ENCODE data around the gene LRMDA.

Gene LRMDA

DNA sequence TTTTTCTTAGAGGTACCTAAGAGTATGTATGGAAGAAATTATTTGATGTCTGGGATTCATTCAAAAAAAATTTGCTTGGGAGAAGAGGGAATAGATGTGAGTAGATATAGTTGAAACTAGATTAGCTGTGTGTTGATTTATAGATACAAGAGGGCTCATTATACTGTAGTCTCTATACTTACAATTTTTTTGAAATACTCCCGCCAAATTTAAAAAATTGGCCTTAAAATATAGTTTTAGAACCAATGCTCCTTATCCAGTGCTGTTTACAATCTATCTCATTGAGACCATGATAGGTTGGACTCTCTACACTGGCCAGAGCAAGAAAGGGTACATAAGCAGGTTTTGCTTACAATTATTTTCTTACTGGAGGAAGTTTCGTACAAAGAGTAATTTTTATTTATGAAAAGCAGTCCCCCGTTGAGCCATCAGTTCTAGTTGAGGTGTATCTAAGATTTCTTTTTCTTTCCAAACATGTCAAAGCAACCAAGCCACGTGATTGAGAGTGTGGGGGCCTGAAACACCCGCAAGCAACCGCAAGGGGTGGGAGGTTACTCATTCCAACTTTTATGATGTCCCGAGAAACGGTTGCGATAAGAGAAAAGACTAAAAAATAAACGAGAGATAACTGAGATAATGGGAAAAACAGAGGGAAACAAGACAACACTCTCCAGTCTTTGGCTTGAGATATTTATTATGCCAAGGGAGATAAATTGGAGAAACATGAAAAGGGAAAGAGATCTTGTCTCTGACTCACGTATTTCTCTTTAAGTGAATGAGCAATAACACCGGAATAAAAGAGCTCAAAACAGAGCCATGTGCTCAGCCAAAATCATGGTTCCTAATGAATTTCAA is 729.2 kb downstream of the LRMDA start:
- no peak for DNase-seq

DNA sequence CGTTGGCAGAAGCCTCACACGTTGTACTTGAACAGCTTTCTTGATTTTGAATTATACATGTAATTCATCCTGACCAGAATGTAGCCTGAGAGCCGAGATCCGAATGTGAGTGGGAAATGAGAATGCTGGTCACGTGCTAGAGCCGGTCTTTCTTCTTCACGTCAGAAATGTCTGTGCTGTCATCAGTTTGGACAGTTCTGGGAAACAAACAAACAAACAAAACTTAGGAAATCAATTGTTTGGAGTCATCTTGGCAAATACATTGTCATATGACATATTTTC is 729.8 kb downstream of the LRMDA start:
- DNase-seq: no peak

DNA sequence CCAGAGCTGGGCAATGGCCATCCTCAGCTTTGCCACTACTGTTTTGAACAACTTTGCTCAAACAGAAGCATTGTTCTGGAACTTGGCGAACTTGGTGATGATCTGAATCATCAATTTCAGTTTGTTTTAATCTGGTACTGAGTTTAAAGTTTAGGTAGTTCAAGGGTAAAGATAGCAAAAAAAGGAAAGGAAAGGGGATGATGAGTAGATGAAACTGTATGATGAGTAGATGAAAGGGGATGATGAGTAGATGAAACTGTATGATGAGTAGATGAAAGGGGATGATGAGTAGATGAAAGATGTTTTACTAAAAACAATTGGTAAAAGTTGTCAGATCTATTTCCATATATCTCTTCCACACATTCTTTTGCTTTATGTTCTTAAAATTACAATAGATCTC is 737.0 kb downstream of the LRMDA start:
- no peak for DNase-seq

DNA sequence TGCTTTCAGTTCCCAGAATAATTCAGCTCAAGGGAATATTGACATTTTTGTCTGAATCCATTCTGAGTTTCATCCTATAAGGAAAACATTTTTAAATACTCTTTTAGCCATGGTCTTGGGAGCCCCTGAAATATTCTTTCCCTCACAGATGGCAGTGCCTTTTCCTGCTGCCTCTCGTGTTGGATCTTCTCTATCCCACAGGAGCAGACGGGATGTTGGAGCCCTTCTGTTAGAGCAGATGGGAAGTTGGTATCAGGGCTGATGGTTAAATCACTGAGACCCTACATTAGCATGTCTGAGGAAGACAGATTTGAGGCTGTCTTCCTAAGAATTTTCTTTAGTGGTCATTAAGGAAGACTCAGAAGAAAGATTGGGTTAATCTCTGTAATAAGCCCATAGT is 737.8 kb downstream of the LRMDA start:
- no peak for DNase-seq

DNA sequence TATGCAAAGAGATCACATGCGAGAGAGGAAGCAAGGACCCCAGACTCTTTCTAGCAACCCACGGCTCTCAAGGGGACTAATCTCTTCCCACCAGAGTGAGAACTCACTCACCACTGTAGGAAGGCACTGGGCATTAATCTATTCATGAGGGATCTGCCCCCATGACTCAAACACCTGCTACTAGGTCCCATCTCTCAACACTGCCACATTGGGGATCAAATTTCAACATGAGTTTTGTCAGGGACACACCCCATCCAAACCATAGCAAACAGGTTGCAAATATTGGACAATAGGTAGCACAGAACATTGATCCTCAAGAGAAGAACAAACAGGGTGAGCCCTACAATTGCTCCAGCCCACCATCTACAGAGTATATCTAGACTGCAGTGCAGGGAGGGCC is 740.6 kb downstream of the LRMDA start:
- DNase-seq: no peak

DNA sequence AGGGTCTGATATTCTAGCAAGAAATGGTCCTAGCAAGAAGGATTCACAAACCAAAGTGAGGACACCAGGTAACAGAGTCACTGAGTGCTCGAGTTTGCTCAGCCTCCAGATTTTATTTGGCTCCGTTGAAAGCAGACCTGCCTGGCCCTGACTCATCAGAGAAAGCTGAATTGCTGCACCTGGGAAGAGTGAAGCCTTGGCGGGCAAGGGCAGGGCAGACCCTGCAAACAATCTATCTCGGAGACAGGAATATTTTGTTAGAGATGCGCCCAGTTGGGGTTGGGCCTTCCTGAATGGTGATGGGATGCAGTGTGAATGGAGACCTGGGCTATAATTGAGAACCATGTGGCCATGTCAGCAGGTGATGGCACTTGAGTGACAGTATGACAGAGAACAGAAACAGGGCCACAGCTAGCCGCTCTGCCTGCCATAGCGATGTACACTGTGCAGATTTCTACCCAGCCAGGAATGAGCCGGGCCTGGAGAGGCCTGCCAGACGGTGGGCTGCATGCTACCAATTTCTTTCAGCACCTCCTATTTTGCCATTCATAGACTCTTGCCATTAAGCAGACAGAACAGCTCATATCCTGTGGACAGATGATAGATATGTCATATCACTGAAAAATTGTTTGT is 744.2 kb downstream of the LRMDA start:
- no peak for DNase-seq

DNA sequence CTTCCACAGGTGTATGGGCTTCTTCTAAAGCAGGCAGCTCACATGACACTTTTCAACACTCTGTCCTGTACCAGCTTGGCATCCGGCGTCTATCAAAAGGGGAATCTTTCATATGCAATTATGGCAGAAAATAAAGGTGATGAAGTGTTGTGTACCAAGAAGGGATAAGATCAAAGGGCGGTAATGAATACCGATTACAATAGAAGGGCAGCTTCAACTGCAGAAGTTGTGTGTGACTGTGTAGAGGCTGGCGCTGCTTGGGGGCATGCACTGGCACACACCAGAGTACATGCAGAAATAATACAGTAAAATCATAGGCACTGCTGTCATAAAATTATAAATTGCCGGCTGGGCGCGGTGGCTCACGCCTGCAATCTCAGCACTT is 744.7 kb downstream of the LRMDA start:
- no peak for DNase-seq

DNA sequence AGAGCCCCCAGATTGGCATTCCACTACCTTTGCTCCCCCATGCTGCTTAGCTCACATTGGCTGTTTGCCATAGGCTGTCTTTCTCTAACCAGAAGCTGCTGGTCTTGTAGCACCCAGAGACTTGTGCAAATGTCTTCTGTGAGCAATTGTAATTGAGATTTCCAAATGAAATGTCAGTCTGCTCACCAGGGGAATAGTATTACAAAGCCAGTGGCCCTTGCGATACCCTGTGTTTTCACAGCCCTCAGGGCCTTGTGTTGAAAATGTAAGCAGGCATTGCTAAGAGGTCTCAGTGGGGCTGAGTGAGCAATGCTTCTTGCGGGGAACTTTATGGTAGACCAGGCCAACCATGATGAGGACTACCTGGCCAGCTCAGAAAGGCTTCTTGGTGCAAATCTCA is 746.5 kb downstream of the LRMDA start:
- no peak for DNase-seq

DNA sequence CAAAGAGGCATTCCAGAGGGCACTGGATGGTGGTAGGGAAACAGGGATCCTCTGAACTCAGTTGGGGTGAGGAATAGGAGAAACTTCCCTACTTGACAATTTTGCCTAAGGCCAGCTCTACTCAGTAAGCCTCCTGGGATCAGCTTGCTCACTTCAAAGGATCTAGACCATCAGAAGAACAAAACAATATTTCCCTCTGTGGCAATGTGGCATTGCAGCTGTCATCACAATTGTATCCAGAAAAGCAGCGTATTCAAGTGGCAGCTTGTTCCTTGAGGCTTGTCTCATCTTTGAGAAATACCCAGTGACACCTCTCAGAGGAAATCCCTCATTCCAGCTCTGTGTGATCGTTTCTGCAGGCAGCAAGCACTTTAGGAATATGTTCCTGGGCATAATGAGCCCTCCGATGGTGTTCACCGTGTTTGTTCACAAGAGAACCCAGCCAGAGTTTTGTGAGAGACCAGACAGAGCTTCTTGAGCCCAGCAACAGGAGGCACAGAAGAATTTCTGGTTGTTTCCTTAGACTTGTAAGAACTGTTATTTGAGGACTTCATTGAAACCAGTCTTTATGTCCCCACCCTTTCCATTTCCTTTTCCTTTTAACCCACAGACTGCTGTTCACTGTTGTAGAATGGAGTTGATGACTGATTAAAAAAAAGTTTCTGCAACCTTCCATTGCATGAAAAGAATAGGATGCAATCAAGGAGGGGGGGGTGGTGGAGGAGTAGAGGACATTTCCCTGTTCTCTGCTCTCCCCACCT is 747.3 kb downstream of the LRMDA start:
- DNase-seq: no peak

DNA sequence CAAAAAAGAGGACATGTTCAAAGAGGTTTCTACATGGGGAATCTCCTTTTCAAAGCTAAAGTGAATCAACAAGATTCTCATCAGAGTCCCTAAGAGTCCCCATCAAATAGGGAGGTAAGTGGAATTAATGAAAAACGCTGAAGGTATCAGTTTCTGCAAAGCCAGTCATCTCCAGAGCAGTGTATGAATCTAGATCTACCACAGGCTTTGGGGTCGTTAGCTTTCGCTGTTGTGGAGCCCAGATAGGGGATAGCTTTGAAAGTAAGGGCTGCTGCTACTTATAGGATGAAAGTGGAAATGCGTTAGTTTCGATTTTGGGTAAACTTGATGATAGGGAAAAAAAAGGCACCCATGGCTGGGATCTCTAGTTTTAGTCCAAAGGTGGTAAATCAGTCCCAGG is 748.4 kb downstream of the LRMDA start:
- DNase-seq: no peak

DNA sequence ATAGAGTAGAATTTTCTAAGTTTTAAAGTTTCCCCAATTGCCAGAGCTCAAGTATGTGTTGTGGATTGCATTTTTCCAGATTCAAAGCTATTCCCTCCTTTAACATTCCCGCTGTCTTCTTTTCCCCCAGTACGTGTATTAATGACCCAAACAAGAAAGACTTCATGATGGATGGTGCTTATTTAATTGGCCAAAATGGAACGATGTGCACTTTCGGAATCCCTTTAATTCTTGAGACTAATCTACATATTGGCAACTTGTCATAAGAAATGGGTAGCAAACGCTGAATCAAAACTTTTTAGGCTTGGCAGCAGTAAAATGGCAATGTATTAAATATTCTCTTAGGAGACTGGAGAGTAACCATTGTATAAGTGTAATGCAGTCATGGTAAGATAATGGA is 753.2 kb downstream of the LRMDA start:
- DNase-seq: no peak

DNA sequence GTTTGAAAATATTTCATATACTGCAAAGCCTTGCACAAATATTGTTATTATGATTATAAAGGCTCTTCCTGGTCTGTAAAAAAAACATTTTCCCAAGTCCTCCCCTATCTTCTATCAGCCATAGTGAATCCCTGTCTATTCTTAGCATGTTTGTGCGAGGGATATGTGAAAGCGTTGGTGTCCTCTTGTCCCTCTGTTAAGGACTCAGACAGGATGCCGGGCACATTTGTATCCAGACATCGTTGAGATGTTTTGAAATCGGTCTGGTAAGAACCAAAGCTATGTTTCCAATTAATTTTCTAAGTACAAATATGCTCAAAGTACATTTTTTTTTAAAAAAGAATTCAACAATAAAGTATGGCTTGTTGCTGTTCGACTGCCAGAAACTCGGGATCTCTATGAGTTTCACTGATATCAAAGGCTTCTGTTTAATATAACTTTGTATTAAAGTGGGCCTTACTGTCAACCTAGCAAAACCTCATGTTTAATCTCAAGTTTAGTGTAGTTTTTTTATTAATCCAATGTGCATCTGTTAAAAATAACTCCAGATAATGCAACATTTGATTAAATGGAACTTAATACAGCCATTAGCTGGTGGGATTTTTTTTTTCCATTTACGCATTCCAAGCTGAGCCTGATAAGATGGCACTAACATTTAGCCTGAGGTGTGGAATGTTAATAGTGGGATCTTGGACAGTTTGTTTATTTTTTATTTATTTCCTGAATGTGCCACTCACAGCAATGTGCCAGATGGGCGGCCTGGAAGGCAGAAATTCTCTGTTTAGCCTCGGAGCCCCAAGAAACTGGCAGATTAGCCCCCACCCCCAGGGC is 754.3 kb downstream of the LRMDA start:
- DNase-seq: no peak

DNA sequence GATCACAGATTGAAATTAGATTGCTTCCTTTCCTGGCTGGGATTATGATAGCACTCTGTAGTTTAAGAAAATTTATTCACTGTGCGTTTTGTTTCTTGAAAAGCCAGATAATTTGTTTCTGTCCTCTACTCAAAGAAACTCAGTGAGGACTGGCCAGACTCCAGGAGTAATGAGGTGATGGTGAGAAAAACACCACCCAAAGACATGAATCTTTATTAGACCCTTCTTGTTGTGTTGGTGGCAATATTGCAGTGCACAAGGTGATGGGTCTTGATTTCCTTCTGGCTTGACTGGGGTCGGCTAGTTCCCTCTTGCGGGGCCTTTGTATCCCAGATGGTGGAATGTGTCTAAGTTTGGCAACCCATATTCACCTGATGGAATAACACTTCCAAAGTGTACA is 756.8 kb downstream of the LRMDA start:
- DNase-seq: no peak

DNA sequence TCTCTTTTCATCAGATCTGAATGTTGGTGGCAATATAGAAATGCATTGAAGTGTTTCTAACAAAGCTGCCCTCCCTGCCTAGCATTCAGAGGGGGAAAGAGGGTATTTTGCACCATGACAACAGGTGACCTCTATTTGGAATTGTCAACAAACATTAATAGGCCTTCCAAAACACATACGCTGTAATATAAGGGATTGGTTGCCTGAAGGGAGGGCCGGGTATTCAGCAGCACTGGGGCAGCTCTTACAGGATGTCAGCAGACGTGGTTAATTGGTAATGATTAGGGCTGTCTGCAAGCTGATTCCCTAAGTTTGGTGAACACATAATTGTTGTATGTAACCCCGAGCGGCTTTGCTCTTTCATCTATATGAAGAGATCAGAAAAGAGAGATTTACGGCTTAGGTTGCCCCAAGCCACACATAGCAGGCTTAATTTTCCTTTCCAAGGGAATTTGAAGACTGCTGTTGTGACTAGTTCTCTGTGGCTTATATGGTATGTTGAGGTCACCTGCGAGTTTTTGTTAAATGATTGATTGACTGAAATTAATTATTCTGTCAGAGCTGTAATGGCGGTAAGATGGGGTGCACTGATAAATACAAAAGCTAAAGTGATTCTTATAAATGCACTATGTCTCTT is 759.3 kb downstream of the LRMDA start:
- no peak for DNase-seq

DNA sequence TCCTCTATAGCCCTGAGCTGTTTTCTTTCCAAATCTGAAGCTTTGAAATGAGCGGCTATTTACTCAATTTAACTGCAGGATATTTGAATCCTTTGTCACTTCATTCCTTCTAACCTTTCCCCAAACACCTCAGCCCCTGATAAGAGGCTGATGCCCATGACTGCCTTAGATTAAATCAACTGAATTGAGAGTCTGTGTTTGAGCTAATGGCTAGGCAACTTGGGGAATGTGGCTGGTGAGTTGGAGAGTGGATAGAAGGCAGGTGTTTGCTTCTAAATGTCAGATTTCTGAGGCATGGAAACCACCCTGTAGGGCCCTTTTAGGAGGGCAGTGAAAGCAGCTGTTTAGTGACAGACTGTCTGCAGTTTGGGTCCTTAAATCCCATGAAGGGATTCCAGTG is 759.9 kb downstream of the LRMDA start:
- DNase-seq: no peak

DNA sequence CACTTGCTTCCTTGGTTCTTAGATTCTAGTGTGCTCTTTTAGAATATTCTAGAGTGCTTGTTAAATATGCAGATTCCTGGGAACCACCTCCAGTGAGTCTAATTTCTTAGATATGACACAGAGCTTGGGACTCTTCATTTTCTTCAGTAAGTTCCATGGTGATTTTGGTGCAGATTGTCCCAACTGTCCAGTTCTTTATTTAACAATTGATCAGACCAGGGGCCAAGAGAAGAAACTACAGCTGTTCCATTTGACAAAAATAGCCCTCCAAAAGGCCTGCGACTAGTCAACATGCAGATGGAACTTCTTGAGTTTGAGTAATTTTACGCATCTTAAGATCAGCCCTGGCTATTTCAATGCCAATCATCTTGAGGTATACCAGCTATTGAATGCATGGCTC is 760.7 kb downstream of the LRMDA start:
- no peak for DNase-seq

DNA sequence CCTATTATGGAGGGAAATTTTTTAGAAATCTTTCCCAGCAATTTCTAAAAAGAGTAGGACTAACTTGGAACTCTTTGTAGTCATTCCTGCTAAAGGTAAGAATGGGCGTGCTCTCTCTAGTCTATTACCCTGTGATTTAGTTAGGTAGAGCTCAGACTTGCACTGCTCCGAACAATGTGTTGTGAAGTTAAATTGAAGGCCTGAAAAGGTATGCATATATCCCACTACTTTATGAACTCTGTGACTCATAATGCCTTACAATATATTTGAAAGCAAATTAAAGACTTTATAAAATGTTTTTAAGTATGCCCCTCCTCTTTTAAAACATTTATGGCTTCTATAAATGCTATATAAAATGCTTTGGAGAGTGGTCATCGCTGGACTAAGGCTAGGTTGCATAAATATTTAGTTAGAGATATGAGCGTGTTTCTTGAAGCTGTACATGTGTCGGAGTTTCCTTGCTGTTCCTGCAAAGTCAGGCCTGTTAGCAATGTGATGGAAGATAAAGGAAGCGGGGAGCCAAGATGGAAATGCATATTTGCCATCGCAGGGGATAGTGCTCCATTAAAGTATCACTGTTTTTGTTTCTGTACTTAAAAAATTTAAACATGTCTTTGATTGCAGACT is 761.4 kb downstream of the LRMDA start:
- DNase-seq: no peak

DNA sequence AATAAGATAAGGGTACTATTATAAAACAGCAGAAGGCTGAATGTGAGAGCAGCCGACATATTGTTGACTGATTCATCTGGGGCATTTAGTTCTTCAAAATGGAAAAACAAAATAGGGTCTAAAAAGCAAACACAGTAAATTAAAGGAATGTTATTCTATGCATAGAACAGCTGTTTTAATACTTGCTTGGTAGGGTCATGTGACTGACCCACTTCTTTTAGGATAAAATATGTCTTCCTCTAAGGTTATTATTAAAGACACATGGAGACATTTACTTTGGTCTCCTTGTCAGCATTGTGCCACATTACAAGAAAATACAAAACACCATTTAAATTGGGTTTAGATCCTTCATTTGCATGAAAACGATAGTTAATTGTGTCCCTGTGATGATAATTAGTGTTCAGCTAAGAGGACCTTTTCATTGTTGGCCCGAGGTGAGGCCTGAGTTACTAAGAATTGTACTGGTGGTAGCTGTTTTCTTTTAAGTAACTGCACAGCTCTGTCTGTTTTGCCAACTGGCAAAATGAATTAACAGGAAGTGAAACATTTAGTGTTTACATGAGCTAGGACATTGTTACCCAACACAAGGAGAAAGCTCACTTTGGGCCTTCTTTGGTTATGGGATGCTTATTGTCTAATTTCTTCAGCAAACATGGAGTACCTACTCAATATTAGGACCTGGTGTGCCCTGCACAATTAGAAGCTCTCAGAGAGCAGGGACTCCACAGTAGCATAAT is 764.4 kb downstream of the LRMDA start:
- no peak for DNase-seq

DNA sequence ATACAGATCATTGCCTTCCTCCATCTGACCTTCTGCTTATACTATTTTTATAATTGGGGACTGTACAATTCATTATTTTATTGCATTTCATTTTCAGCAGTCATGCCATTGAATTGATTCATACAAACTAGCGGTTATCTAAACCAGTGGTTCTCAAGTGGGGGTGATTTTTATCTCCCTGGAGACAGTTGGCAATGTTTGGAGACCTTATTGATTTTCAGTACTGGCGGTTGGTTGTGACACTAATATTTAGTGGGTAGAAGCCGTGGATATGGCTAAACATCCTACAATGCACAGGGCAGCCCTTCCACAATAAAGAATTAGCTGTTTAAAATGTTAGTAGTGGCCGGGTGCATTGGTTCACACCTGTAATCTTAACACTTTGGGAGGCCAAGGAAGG is 765.9 kb downstream of the LRMDA start:
- DNase-seq: no peak

DNA sequence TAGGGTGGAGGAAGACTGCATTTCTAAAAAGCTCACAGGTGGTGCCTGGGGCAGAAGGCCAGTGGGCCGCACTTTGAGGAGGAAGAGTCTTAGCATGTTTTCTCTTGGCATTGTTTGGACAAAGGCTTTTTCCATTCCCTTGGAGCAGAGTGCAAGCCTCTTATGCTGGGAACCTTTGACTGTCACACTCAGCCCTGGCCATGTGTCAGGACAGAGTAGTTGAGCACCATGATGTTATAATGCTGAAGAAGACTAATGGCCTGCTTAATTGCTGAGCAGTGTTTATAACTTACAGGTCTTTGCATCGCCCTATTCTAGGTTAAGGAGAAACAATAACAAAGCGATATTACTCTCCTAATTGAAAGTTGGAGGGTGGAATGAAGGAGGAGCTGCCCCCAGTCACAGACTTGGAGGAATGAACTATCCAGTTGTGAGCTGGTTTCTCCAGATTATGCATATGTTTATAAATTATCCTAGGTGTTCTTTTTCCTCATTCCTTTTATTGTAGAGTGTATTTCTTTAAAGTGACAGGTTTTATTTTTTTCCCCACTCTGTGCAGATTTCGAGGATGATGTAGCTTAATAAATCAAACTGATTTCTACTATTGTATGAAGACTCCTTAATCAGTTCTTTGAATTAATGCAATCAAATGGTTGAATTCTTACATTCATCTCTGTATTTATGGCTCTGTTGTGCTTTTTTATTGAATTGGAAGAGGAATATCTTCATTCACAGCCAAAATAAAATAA is 767.0 kb downstream of the LRMDA start:
- no peak for DNase-seq

DNA sequence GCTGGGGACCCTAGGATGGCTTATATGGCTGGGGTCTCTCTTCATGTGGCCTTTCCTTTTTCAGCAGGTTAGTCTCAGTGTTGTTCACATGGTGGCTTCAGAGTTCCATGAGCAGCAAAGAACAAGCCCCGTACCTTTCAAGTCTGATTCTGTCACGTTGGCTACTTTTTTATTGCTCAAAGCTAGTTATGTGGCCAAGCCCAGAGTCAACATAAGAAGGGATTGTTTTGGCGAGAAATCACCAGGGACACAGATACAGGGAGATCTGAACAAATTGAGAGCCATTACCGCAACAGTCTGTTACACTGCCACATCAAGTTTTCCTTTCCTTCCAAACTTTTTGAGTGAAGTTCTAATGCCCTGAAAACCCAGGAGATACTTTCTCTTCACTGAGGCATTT is 770.5 kb downstream of the LRMDA start:
- DNase-seq: no peak

Measured in KG1 (cell line).